GM23248 (cell line): ENCODE data around the gene SYNPR. TPM values are rescaled to one million over a fixed set of nuclear protein-coding genes. Genes with fewer than 3 reads are reported as not detected.

Source experiments
- DNase-seq: peaks from one replicate; pipeline ENCODE4 v3.0.0-alpha.2; 2015
- H2AFZ ChIP-seq: fragments of 200-600 bp; sonication (generic); 2 replicates; pipeline ENCODE4 v1.6.1; 2016; ENCODE audit warnings: antibody characterized with exemption
- H3F3A ChIP-seq: fragments of 200-600 bp; sonication (generic); 2 replicates; pipeline ENCODE4 v1.6.1; 2016; ENCODE audit warnings: mild to moderate bottlenecking, antibody characterized with exemption, mixed run types; ENCODE audit not compliant: insufficient read depth
- H3K27ac ChIP-seq: fragments of 200-600 bp; sonication (generic); 2 replicates; pipeline ENCODE4 v1.5.1; 2016; ENCODE audit warnings: mild to moderate bottlenecking
- H3K27me3 ChIP-seq: fragments of 200-600 bp; sonication (generic); replicated peaks from 2 replicates; pipeline ENCODE4 v1.6.1; 2016; ENCODE audit warnings: mild to moderate bottlenecking; ENCODE audit not compliant: insufficient read depth
- H3K36me3 ChIP-seq: fragments of 200-600 bp; sonication (generic); 2 replicates; pipeline ENCODE4 v1.6.1; 2016; ENCODE audit warnings: low read depth, mild to moderate bottlenecking
- H3K4me1 ChIP-seq: fragments of 200-600 bp; sonication (generic); 2 replicates; pipeline ENCODE4 v1.6.1; 2016; ENCODE audit warnings: mild to moderate bottlenecking; ENCODE audit not compliant: insufficient read depth
- H3K4me2 ChIP-seq: fragments of 200-600 bp; sonication (generic); one replicate; pipeline ENCODE4 v1.6.1; 2016; ENCODE audit warnings: mild to moderate bottlenecking; ENCODE audit not compliant: unreplicated experiment
- H3K4me3 ChIP-seq: fragments of 200-600 bp; sonication (generic); 2 replicates; pipeline ENCODE4 v1.5.1; 2016; ENCODE audit warnings: mild to moderate bottlenecking
- H3K79me2 ChIP-seq: fragments of 200-600 bp; sonication (generic); 2 replicates; pipeline ENCODE4 v1.6.1; 2016; ENCODE audit warnings: mild to moderate bottlenecking; ENCODE audit not compliant: insufficient read depth
- H3K9ac ChIP-seq: fragments of 200-600 bp; sonication (generic); 2 replicates; pipeline ENCODE4 v1.6.1; 2016; ENCODE audit warnings: mild to moderate bottlenecking
- H3K9me2 ChIP-seq: fragments of 200-600 bp; sonication (generic); 2 replicates; pipeline ENCODE4 v1.6.1; 2016; ENCODE audit warnings: mixed run types, mild to moderate bottlenecking, moderate library complexity; ENCODE audit not compliant: insufficient read depth
- H3K9me3 ChIP-seq: fragments of 200-600 bp; sonication (generic); one replicate; pipeline ENCODE4 v1.6.1; 2017; ENCODE audit warnings: low read depth
- H4K20me1 ChIP-seq: fragments of 200-600 bp; sonication (generic); 2 replicates; pipeline ENCODE4 v1.6.0; 2016; ENCODE audit not compliant: insufficient read depth
- EZH2 ChIP-seq: fragments of 200-600 bp; sonication (generic); IDR thresholded peaks from 2 replicates; pipeline ENCODE4 v1.6.1; 2018; ENCODE audit warnings: antibody characterized with exemption, mild to moderate bottlenecking; ENCODE audit not compliant: insufficient read depth, poor library complexity, severe bottlenecking
- EZH2phosphoT487 ChIP-seq: fragments of 200-600 bp; sonication (generic); IDR thresholded peaks from 2 replicates; pipeline ENCODE4 v1.6.1; 2018; ENCODE audit warnings: antibody characterized with exemption, moderate library complexity, mild to moderate bottlenecking, low read depth; ENCODE audit not compliant: insufficient read depth
- WGBS, 2 experiments: methylation state at CpG; one replicate each; pipeline ENCODE4 v1.1.6; 2015 to 2017; ENCODE audit warnings: low lambda C conversion rate in 2 of 2, low coverage in 1 of 2; ENCODE audit errors: missing lambda C conversion rate in 2 of 2; 5-methylcytosine and 5-hydroxymethylcytosine counted together
- in situ Hi-C: fragments of 300-500 bp; cut with MboI; formaldehyde crosslinking; loops from 2 replicates; pipeline ENCODE4 v1.15.0; 2020
- polyA plus RNA-seq: library from polyadenylated mRNA; unstranded; fragments of >200 nt; fragmentation: Nextera tagmentation; extraction: Ambion mirVana; gene quantifications from 2 replicates; pipeline ENCODE4 v1.2.1, GENCODE V29; 2016
- total RNA-seq: library from RNA; depleted of rRNA; stranded (reverse); fragments of >200 nt; shearing (Covaris generic); gene quantifications from 2 replicates; pipeline ENCODE4 v1.2.3, GENCODE V29; 2014

SYNPR gene
- total and polyA plus RNA-seq, 2 experiments from 2014 or later, result not detected

DNA sequence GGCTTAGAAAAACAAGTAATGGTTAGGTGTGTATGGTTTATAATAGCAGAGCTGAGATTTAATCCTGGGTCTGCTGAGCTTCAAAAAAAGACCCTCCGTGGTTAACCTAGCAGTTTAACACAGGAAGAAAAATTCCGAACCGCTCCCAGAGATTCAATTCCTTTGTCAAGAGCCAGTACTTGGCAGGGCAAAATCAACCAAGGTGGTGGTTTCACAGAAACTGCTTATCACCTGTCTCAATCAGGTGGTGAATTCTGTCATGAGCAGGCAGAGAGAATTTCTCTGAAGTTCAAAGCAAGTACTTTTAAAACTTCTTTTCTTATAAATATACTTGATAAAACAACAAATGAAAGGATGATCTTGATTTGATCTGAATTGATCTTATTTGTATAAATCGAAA is 17.2 kb downstream of the SYNPR start:
- no peaks in the 10 kb centered on the region for H3K36me3 ChIP-seq
- H3K27ac ChIP-seq, result no peak overlapping the region
- H3K9me3 ChIP-seq, result no peaks in the 10 kb centered on the region
- H3K27me3 ChIP-seq, result peaks cover 17% of the 10 kb centered on the region; the same call in 1 of the 2 replicates
- H3K4me2 ChIP-seq, result no peak overlapping the region
- no peaks in the 10 kb centered on the region for H3K4me1 ChIP-seq
- H4K20me1 ChIP-seq, result no peaks in the 10 kb centered on the region
- DNase-seq, result no peak
- TF ChIP-seq EZH2phosphoT487 (no peak), EZH2 (no peak)
- H3K9me2 ChIP-seq, result no peaks in the 10 kb centered on the region
- 24 to 32% methylated on average over 4 of the region's 4 CpGs for WGBS, 2 experiments
- H3K79me2 ChIP-seq, result no peaks in the 10 kb centered on the region
- no peak overlapping the region for H3K4me3 ChIP-seq
- in situ Hi-C loops, result no loop called here
- no peak overlapping the region for H2AFZ ChIP-seq
- no peak overlapping the region for H3K9ac ChIP-seq
- H3F3A ChIP-seq, result no peaks in the 10 kb centered on the region

DNA sequence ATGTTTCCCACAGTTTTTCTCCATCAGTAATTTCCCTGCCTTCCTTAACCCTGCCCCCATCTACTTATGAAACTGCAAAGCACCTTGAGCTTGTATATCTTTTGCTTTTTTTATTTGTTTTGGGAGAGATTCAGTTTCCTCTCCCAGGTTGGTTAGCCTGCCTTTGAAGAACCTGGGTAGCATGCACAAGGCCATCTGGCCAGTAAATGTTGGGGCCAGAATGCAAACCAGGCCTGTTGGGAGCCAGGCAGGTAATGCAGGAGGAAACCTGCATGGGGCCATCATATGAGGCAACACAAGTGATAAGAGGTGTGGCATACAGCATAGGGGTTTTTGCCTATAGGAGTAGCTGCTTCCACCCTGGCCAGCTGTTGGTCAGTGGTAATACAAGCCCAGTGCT is 17.7 kb downstream of the SYNPR start:
- no peak overlapping the region for H3K4me3 ChIP-seq
- no peaks in the 10 kb centered on the region for H3F3A ChIP-seq
- TF ChIP-seq EZH2phosphoT487, result no peak
- no peak for TF ChIP-seq EZH2
- H3K27ac ChIP-seq, result no peak overlapping the region
- H3K27me3 ChIP-seq, result peaks cover 17% of the 10 kb centered on the region; the same call in 1 of the 2 replicates
- no peak overlapping the region for H2AFZ ChIP-seq
- H4K20me1 ChIP-seq, result no peaks in the 10 kb centered on the region
- no peaks in the 10 kb centered on the region for H3K36me3 ChIP-seq
- H3K4me2 ChIP-seq, result no peak overlapping the region
- no peaks in the 10 kb centered on the region for H3K4me1 ChIP-seq
- no peak overlapping the region for H3K9ac ChIP-seq
- no peaks in the 10 kb centered on the region for H3K79me2 ChIP-seq
- H3K9me3 ChIP-seq, result no peaks in the 10 kb centered on the region
- H3K9me2 ChIP-seq, result no peaks in the 10 kb centered on the region
- DNase-seq, result no peak
- in situ Hi-C loops, result no loop called here

DNA sequence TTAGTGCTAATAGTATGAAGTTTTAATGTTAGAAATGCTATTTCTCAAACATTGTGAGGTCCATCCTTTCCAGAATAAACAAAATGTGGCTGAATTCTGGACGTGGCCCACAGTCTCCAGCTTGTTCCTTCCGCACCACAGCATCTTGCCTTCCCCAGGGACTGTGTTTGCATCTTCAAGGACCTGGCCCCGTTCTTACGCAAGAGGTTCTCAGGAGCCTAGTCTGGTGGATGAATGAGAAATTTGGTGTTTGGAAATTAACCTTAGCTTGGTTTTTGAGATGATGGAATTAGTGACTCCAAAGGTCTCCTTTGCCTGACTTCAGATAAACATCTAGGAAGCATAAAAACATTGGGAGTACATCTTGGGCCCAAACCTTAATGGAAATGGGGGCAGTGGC is 18.1 kb downstream of the SYNPR start:
- in situ Hi-C loops, result no loop called here
- TF ChIP-seq EZH2phosphoT487 (no peak), EZH2 (no peak)
- no peaks in the 10 kb centered on the region for H3K79me2 ChIP-seq
- H2AFZ ChIP-seq, result no peak overlapping the region
- no peaks in the 10 kb centered on the region for H3K4me1 ChIP-seq
- H3K27me3 ChIP-seq, result peaks cover 17% of the 10 kb centered on the region; the same call in 1 of the 2 replicates
- no peak overlapping the region for H3K4me3 ChIP-seq
- H3K27ac ChIP-seq, result no peak overlapping the region
- no peaks in the 10 kb centered on the region for H3K9me2 ChIP-seq
- no peaks in the 10 kb centered on the region for H3K36me3 ChIP-seq
- no peaks in the 10 kb centered on the region for H3K9me3 ChIP-seq
- no peaks in the 10 kb centered on the region for H4K20me1 ChIP-seq
- no peak for DNase-seq
- no peak overlapping the region for H3K4me2 ChIP-seq
- H3K9ac ChIP-seq, result no peak overlapping the region
- WGBS, 2 experiments, result 50 to 51% methylated on average over 4 of the region's 4 CpGs
- no peaks in the 10 kb centered on the region for H3F3A ChIP-seq

DNA sequence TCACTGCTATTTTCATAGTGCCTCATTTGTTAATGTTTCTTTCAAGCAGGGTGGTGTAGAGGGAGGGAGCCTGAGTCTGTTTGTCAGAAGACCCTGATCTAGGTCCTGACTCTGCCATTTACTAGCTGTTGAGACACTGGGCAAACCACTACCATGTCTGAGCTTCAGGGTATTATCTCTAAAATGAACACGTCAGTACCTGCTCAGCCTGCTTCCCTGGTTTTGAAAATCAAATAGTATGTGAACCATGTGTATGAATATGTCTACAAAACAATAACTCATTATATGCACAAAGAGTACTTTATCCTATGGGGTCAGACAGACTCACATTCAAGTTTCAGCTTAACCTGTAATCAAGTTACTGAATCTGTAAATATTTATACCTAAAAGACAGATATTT is 25.1 kb downstream of the SYNPR start:
- H3K9me2 ChIP-seq, result no peaks in the 10 kb centered on the region
- no peaks in the 10 kb centered on the region for H3F3A ChIP-seq
- no peaks in the 10 kb centered on the region for H3K4me1 ChIP-seq
- DNase-seq, result no peak
- H3K27ac ChIP-seq, result no peak overlapping the region
- TF ChIP-seq EZH2phosphoT487, result no peak
- no peak for TF ChIP-seq EZH2
- no peak overlapping the region for H2AFZ ChIP-seq
- H3K36me3 ChIP-seq, result no peaks in the 10 kb centered on the region
- H3K9ac ChIP-seq, result no peak overlapping the region
- H4K20me1 ChIP-seq, result no peaks in the 10 kb centered on the region
- in situ Hi-C loops, result no loop called here
- H3K79me2 ChIP-seq, result no peaks in the 10 kb centered on the region
- H3K4me2 ChIP-seq, result no peak overlapping the region
- 0 out of 2 replicates have a peak, but pooled peaks cover 9% of the 10 kb centered on the region for H3K27me3 ChIP-seq
- H3K9me3 ChIP-seq, result no peaks in the 10 kb centered on the region
- H3K4me3 ChIP-seq, result no peak overlapping the region
- WGBS, 2 experiments, result 16 to 23% methylated on average over 1 of the region's 1 CpG

DNA sequence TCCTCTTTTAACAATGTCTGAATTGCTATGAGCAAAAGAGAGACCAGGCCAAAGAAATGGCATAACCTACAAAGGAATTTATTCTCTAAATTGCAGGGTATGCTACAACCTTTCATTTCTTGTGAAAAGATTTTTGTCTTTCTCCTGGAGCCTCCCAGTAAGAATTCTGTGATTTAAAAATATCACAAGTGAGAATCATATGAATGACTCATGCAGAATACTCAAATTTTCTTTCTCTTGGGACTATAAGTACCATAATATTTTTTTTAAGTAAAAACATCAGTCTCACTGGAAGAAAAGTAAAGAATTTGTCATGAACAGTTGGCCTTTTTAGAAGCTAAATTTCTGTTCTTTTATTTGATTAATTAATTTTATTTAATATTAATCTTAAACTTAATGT is 26.3 kb downstream of the SYNPR start:
- no peak overlapping the region for H3K27ac ChIP-seq
- no peaks in the 10 kb centered on the region for H3K9me2 ChIP-seq
- TF ChIP-seq EZH2 (no peak), EZH2phosphoT487 (no peak)
- H4K20me1 ChIP-seq, result no peaks in the 10 kb centered on the region
- H3K4me3 ChIP-seq, result no peak overlapping the region
- H3K27me3 ChIP-seq, result 0 out of 2 replicates have a peak, but pooled peaks cover 9% of the 10 kb centered on the region
- no peak overlapping the region for H2AFZ ChIP-seq
- H3K9me3 ChIP-seq, result no peaks in the 10 kb centered on the region
- H3K4me2 ChIP-seq, result no peak overlapping the region
- no peak overlapping the region for H3K9ac ChIP-seq
- H3K4me1 ChIP-seq, result no peaks in the 10 kb centered on the region
- H3K79me2 ChIP-seq, result no peaks in the 10 kb centered on the region
- in situ Hi-C loops, result no loop called here
- H3K36me3 ChIP-seq, result no peaks in the 10 kb centered on the region
- peak; percentile 8 for DNase-seq
- H3F3A ChIP-seq, result no peaks in the 10 kb centered on the region
